Common myeloid progenitor, CD34-positive (primary cell): Measurements from ENCODE around the gene YWHAQ.
A peak's percentile ranks its signal among the peaks of the same experiment; 100 is the strongest.

Experiments
- CTCF ChIA-PET: fragments of 350-600 bp; sonication (Branson Sonifier 250); formaldehyde crosslinking; loops from one replicate; lab custom pipeline; 2021; ENCODE audit warnings: antibody characterized with exemption; lab: Charles Lee
- POLR2A ChIA-PET: fragments of 350-600 bp; sonication (Branson Sonifier 250); formaldehyde crosslinking; loops from one replicate; lab custom pipeline; 2021; ENCODE audit warnings: antibody characterized with exemption; lab: Charles Lee
- DNase-seq, 3 donors: peaks; one replicate each; pipeline versions ENCODE4 v3.0.0 to v3.0.0-alpha.2; 2013
- H3K27ac ChIP-seq, 2 experiments: 1 replicate in 1 of 2; 2 replicates in 1 of 2; pipeline ENCODE4 v1.7.0; 2013; ENCODE audit warnings: inconsistent platforms in 2 of 2, low read length in 2 of 2, mild to moderate bottlenecking in 2 of 2, low read depth in 1 of 2, moderate library complexity in 1 of 2; ENCODE audit not compliant: severe bottlenecking in 2 of 2, insufficient read depth in 1 of 2, poor library complexity in 1 of 2
- H3K27me3 ChIP-seq, 5 experiments: replicated peaks in 2 of 5; 1 replicate in 3 of 5; 2 replicates in 2 of 5; pipeline versions ENCODE4 v1.6.1 to v1.7.0; 2013; ENCODE audit warnings: low read length in 4 of 5, mild to moderate bottlenecking in 2 of 5, moderate library complexity in 2 of 5, inconsistent platforms in 1 of 5; ENCODE audit not compliant: insufficient read depth in 5 of 5, control insufficient read depth in 4 of 5
- H3K36me3 ChIP-seq, 4 experiments: 1 replicate in 2 of 4; 2 replicates in 2 of 4; pipeline versions ENCODE4 v1.6.1 to v1.7.0; 2013; ENCODE audit warnings: low read length in 3 of 4, control low read depth in 1 of 4, mild to moderate bottlenecking in 1 of 4; ENCODE audit not compliant: control insufficient read depth in 4 of 4, insufficient read depth in 4 of 4
- H3K4me1 ChIP-seq, 4 experiments: 1 replicate in 3 of 4; 2 replicates in 1 of 4; pipeline versions ENCODE4 v1.6.1 to v1.7.1; 2013; ENCODE audit warnings: low read length in 3 of 4, mild to moderate bottlenecking in 3 of 4, control low read depth in 1 of 4, inconsistent platforms in 1 of 4, moderate library complexity in 1 of 4; ENCODE audit not compliant: control insufficient read depth in 4 of 4, insufficient read depth in 4 of 4; ENCODE audit errors: control extremely low read depth in 1 of 4
- H3K4me3 ChIP-seq, 7 experiments: 1 replicate in 4 of 7; 2 replicates in 3 of 7; pipeline versions ENCODE4 v1.5.1 to v1.7.0; 2013; ENCODE audit warnings: mild to moderate bottlenecking in 7 of 7, low read length in 6 of 7, moderate library complexity in 6 of 7, inconsistent platforms in 2 of 7, low read depth in 2 of 7, control low read depth in 1 of 7; ENCODE audit not compliant: insufficient read depth in 4 of 7, control insufficient read depth in 1 of 7; ENCODE audit errors: extremely low read depth in 1 of 7
- H3K9me3 ChIP-seq, 5 experiments: 1 replicate in 4 of 5; 2 replicates in 1 of 5; pipeline versions ENCODE4 v1.6.1 to v1.7.1; 2013; ENCODE audit warnings: low read length in 4 of 5, mild to moderate bottlenecking in 2 of 5, inconsistent platforms in 1 of 5, low read depth in 1 of 5, moderate library complexity in 1 of 5; ENCODE audit not compliant: control insufficient read depth in 4 of 5, insufficient read depth in 2 of 5; ENCODE audit errors: control extremely low read depth in 1 of 5
- WGBS: methylation state at CpG from one replicate; pipeline ENCODE4 v1.1.5; 2013; ENCODE audit not compliant: insufficient coverage; 5-methylcytosine and 5-hydroxymethylcytosine counted together

YWHAQ gene

DNA sequence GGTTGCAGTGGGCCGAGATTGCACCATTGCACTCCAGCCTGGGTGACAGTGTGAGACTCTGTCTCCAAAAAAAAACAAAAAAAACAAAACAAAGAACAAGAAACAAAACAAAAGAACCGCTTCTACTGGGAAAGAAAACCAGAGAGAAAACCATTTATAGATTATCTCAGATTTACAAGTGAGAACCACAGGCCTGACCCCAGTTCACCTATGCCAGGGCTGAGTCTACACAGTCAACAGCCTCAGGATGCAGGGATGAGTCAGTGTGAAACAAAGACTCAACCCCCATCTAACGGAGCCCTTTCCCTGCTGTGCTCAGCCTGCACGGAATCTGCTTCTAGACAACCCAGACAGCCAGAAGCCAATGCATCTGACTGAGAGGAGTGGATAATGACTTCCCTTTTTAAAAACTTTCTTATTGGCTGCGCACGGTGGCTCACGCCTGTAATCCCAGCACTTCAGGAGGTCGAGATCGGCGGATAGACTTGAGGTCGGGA lies 25.5 kb upstream of the YWHAQ start:
- no peak for DNase-seq
- no peaks in the 10 kb centered on the region for H3K4me1 ChIP-seq
- ChIA-PET POLR2A (no interaction called here), CTCF (interaction anchor here (1.0 to 1.9 kb wide), 2 partner anchors 17 to 113 kb away, joined by 3 to 4 read pairs; no protein-coding TSS in a partner anchor)
- no peaks in the 10 kb centered on the region for H3K36me3 ChIP-seq
- WGBS: 96% methylated on average over 8 of the region's 11 CpGs
- no peaks in the 10 kb centered on the region for H3K9me3 ChIP-seq
- H3K27me3 ChIP-seq: no peaks in the 10 kb centered on the region
- H3K27ac ChIP-seq: no peak overlapping the region
- H3K4me3 ChIP-seq: no peak overlapping the region

DNA sequence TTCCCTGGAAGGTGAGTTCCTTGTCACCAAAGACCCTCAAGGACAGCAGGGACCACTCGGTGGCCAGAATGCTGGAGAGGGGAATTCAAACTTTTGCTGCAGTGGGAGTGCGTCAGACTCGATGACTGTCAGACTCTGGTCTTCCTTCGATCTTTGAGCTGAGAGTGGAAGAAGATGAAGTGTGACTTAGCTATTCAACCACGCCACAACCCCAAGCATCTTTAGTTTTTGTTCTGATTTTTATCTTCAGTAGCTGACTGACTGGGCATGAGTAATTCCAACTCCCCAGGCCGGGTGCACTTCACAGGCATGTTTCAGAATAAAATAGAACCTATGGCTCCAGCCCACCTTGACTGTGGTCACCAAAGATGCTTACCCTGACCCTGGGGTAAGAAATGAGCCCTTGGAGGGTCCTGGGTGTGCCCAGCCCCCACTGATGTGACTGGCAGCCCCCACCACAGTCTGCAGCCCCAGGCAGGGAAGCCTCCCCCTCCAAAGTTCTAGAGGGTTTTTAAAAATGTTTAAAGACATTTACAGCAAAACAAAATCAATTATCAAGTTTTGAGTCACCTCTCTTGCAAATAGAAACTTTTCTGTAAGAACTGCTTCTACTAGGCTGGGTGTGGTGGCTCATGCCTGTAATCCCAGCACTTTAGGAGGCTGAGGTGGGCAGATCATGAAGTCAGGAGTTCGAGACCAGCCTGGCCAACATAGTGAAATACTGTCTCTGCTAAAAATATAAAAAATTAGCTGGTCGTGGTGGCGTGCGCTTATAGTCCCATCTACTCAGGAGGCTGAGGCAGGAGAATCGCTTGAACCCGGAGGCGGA lies 24.9 kb upstream of the YWHAQ start:
- CTCF ChIA-PET: interaction anchor here (0.9 kb wide), 1 partner anchor 22 kb away, joined by 4 read pairs; no protein-coding TSS in a partner anchor
- no peak overlapping the region for H3K27ac ChIP-seq
- H3K9me3 ChIP-seq: no peaks in the 10 kb centered on the region
- no peaks in the 10 kb centered on the region for H3K36me3 ChIP-seq
- DNase-seq: peak in 1 of 3 donors; percentile 33
- 100% methylated on average over 3 of the region's 13 CpGs for WGBS
- no peaks in the 10 kb centered on the region for H3K4me1 ChIP-seq
- no peak overlapping the region for H3K4me3 ChIP-seq
- POLR2A ChIA-PET: no interaction called here
- H3K27me3 ChIP-seq: no peaks in the 10 kb centered on the region

DNA sequence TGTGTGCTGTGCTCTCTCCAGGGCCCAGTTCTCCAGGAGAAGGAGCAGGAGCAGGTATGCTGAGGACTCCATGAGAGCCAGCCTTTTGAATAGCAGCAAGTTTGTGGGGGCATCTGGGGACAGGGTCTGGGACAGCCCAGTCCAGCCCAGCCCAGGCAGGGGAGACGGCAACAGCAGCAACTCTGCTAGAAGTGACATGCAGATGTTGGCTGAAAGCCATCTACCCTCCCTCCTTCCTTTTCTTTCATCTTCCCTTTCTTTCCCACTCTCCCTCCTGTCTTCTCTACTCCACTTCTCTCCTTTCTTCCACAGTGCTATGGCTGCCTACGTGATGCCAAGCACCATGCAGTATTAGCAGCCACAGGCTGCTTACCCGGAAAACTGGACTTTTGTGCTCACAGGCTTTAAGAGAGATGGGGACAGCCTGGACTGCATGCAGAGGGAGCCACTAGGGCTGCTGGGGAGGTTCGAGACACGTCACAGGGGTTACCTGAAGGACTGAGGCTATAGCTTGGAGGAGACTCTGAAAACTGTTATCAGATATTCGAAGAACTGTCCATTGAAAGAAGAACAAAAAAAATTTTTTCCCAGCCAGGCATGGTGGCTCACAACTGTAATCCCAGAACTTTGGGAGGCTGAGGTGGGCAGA lies 23.8 kb upstream of the YWHAQ start:
- Histone ChIP-seq H3K4me1 (no peaks in the 10 kb centered on the region), H3K27ac (no peak overlapping the region), H3K9me3 (no peaks in the 10 kb centered on the region), H3K4me3 (no peak overlapping the region), H3K36me3 (no peaks in the 10 kb centered on the region), H3K27me3 (no peaks in the 10 kb centered on the region)
- 79% methylated on average over 6 of the region's 6 CpGs for WGBS
- ChIA-PET POLR2A (no interaction called here), CTCF (interaction anchor here (0.9 kb wide), 1 partner anchor 21 kb away, joined by 4 read pairs; no protein-coding TSS in a partner anchor)
- DNase-seq: no peak

DNA sequence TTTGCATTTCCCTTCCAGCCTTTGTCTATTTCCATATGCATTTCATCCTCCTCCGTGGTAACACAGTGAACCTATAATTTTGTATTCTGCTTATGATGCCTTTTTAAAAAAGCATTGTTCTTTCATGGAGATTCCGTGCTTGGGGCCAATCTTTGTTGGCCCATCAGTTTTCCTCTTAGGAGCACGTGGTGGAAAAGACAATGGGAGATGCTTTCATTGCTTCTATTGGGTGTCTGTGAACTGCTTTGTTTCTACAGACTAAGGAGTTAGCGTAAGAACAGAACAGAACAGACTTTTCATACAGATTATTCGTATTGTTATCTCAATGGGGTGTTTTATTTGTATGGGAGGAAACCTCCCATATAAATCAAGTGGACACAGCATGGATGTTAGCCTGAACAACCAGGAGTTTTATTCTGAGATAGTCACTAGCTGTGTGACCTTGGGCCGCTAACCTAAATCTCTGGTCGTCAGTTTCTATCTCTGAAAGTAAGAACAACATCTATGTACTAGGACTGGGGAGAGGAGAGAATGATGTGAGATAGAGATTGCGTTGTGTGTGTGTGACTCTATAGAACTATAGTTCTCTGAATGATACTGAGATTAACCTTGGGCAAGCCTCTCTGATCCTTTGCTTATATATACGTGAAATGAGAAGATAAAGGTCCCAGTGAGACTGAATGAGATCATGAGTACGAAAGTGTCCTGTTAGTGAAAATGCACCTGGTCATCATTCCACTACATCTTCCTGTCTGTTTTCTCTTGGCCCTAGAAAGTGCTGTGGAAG lies 22.9 kb upstream of the YWHAQ start:
- no peak overlapping the region for H3K27ac ChIP-seq
- CTCF ChIA-PET: no interaction called here
- POLR2A ChIA-PET: no interaction called here
- no peak overlapping the region for H3K4me3 ChIP-seq
- no peaks in the 10 kb centered on the region for H3K9me3 ChIP-seq
- no peaks in the 10 kb centered on the region for H3K36me3 ChIP-seq
- DNase-seq: no peak
- no peaks in the 10 kb centered on the region for H3K4me1 ChIP-seq
- no peaks in the 10 kb centered on the region for H3K27me3 ChIP-seq
- WGBS: 89% methylated on average over 3 of the region's 10 CpGs

GRCh38 chr2:9652898-9653479 lies 22.2 kb upstream of the YWHAQ start:
- Histone ChIP-seq H3K27ac (no peak overlapping the region), H3K4me1 (no peaks in the 10 kb centered on the region), H3K4me3 (no peak overlapping the region), H3K36me3 (no peaks in the 10 kb centered on the region), H3K9me3 (no peaks in the 10 kb centered on the region), H3K27me3 (no peaks in the 10 kb centered on the region)
- 100% methylated on average over 2 of the region's 5 CpGs for WGBS
- DNase-seq: no peak
- CTCF ChIA-PET: no interaction called here
- POLR2A ChIA-PET: no interaction called here

GRCh38 chr2:9652267-9652666 lies 21.5 kb upstream of the YWHAQ start:
- H3K36me3 ChIP-seq: no peaks in the 10 kb centered on the region
- no peak overlapping the region for H3K27ac ChIP-seq
- no peaks in the 10 kb centered on the region for H3K4me1 ChIP-seq
- ChIA-PET CTCF (no interaction called here), POLR2A (no interaction called here)
- no peak overlapping the region for H3K4me3 ChIP-seq
- no peaks in the 10 kb centered on the region for H3K9me3 ChIP-seq
- no peaks in the 10 kb centered on the region for H3K27me3 ChIP-seq
- DNase-seq: no peak
- WGBS: 86% methylated on average over 1 of the region's 1 CpG
